ENCODE results near the gene CST1. TPM values are rescaled to one million over a fixed set of nuclear protein-coding genes. Genes with fewer than 3 reads are reported as not detected.

CST1 gene
- polyA plus RNA-seq, 1 donor: not detected

DNA sequence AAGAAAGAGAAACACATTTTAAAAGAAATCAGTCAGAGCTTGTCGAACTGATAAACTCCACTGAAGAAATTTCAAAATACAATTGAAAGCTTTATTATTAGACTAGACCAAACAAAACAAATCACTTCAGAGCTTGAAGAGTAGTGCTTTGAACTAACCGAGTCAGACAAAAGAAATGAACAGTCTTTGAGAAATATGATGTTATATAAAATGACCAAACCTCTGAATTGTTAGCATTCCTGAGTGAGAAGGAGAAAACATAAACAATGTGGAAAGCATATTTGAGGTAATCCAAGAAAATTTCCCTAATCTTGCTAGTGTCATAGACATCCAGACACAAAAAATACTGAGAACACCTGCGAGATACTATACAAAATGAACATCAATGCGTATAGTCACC lies 48.7 kb downstream of the CST1 start:
- DNase-seq: no peak

DNA sequence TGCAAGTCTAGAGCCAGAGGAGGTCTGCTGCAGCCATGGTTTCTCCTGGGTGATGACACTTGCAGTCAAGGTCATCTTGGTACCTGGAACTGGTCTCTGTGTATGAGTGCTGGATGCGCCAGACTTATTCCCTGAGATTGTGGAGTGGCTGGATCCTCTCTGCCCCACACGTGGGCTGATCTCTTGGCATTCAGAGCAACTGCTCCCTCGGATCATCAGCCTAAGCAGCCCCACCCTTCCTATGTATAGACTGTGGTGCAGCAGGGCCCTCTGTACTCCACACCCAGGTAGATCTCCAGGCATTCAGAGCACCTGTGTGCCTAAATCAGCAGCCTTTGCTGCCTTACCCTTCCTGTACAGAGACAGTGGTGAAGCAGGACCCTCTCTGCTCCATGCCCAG lies 49.8 kb downstream of the CST1 start:
- DNase-seq: no peak

GRCh38 chr20:23697947-23698346 lies 52.8 kb downstream of the CST1 start:
- DNase-seq: no peak

Other genes with a start within 250 kb of the CST1 start
- not detected for gene CST9L, start 182.5 kb downstream of the CST1 start, polyA plus RNA-seq (ENCODE audit: insufficient read length)
- gene CST9, start 145.0 kb downstream of the CST1 start, polyA plus RNA-seq (ENCODE audit: insufficient read length): not detected
- 118 TPM for gene CST3, start 113.0 kb downstream of the CST1 start, polyA plus RNA-seq (ENCODE audit: insufficient read length)
- not detected for gene CST4, start 61.9 kb downstream of the CST1 start, polyA plus RNA-seq (ENCODE audit: insufficient read length)
- gene CST2, start 75.8 kb upstream of the CST1 start, polyA plus RNA-seq (ENCODE audit: insufficient read length): not detected
- gene CST5, start 128.8 kb upstream of the CST1 start, polyA plus RNA-seq (ENCODE audit: insufficient read length): not detected
- gene GGTLC1, start 237.8 kb upstream of the CST1 start, polyA plus RNA-seq (ENCODE audit: insufficient read length): not detected